Measurements from ENCODE around the gene SPECC1.

SPECC1 gene

DNA sequence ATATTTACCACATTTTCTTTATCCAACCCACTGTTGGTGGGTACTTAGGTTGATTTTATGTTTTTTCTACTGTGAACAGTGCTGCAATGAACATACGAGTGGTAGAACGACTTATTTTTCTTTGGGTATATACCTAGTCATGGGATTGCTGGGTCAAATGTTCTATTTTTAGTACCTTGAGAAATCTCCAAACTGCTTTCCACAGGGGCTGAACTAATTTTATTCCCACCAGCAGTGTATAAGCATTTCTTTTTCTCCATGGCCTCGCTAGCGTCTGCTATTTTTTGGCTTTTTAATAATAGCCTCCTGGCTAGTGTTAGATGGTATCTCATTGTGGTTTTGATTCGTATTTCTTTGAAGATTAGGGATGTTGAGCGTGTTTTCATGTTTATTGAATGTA lies 255.8 kb downstream of the SPECC1 start:
- DNase-seq, result no peak

DNA sequence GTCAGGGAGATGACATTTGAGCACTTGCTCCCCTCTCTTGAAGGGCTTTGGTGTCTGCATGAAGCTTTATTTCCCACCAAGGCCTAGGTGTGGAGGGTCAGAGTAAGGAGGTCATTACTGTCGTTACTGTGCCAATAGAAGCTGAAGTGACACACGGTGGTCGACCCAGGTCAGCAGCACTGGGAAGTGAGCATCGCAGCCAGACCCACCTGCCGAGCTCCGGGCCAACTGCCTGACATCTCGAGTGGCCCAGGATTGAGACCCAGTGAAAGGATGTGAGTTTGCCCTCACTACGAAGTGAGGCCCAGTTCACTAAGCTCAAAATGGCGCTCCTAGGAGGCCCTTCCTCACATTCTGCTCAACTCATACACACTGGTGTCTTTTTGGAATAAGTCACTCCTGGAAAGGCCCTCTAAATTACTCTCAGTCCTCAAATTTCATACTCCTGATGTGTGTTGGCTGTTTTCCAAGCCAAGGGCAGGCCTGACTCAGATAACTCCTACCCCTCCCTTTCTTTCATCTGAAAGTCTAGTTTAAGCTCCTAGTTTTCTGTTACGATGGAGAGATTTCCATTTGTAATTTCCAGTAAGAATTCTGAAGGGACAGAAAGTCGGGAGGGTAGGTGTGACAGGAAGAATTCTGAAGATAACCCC lies 257.8 kb downstream of the SPECC1 start:
- no peak for DNase-seq

DNA sequence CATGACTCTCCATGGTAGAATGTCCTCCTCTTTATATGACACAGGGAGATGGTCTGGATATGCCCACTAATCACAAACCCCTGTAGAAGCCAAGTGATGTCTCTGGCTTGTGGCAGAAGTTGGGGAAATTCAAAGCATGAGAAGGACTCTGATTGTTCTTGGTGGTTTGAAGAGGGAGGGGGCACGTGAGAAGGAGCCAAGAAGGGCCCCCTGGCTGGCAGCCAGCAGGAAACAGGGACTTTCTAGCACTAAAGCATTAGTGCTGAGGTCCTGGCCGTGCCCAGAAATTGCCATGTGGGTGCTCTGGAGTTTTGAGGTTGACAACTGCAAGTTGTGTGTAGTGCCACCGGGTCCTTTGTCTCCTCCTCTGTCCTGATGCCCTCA lies 258.3 kb downstream of the SPECC1 start:
- peak in 9 of 56 donors; percentile 11 to 41 (median 17) for DNase-seq

DNA sequence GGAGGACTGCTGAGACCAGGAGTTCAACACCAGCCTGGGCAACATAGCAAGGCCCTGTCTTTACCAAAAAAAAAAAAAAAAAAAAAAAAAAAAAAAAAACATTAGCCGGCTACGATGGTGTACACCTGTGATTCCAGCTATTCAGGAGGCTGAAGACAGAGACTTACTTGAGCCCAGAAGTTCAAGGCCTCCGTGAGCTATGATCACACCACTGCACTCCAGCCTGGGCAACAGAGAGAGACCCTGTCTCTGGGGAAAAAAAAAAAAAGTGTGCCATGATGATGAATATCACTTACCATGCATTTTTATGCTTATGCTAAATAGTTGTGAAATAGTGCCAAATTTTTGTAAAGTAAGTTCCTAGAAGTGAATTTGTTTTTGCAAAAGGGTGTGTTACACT lies 261.2 kb downstream of the SPECC1 start:
- no peak for DNase-seq

DNA sequence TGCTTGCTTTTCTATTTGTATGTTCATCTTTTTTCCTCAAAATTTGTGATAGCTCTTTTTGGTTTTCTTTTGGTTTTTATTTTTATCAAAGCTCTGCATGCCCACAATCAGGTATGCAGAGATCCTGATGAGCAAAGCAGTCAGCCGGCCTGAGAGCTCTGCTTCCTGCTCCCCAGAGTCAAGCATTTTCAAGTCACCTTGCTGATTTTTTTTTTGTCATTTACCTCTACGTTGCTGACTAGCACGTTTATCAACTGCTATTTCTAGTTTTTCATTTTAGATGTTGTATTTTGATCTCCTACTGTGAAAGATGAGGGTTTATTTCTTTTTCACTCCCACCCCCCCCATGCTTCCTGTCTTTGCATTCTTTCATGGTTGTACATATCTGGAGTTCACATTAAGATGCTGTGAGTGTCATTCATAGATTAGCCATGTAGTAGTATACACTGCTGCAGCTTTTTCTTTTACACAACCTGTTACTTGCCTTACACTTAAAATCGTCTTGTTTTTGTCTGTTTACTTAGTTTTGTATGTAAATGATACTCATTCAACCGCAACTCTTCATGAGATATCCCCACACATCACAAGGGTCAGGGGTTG lies 262.0 kb downstream of the SPECC1 start:
- DNase-seq, result no peak

DNA sequence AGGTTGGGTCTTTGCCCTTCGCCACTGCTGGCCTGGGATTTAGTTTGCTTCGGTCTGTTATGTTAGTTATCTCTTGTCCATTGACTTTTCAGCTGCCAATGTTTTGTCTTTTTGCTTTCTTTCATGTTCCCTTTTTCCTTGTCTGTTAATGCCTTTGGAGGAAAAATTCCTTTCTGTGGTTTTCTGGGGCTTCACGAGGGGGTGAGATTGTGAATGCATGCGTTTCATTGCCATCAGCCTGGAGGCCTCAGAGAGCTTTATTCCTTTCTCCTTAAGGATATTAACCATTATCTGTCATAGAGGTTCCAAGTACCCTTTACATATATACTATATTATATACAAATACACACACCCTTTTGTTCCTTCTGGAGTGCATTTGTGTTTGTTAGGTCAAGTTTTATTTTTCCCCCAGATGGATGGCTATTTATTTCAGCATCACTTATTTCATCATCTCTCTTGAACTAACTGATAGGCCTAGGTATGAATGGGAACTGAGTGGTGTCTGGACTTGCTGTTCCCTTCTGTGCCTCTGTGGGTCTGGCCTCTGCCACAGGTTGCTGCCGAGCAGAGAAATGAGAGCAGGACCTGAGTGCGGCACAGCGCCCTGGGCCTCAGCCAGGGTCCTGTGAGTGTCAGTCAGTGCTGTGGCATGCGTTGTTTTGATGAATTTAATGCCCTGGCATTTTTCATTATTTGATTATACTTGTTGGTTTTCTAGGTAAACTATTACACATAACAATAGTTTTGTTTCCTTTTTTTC lies 264.8 kb downstream of the SPECC1 start:
- no peak for DNase-seq

DNA sequence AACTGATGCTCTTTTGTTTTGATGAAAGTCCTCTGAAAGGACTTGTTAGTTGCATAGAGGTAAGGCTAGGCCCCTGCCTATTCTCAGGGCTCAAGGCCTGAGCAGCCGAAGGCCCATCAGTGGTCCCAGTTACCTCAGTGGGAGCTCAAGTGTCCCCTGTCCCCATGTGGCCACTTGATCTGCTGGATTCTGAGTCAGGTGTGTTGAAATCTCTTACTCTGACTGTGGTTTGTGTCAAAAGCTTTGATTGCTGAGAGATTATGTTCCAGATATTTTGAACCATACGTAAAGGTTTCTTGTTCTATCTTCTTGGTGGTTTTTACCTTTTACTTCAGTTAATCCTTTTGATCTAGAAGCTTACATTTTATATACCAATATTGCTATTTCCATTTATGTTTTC lies 266.5 kb downstream of the SPECC1 start:
- DNase-seq, result no peak

DNA sequence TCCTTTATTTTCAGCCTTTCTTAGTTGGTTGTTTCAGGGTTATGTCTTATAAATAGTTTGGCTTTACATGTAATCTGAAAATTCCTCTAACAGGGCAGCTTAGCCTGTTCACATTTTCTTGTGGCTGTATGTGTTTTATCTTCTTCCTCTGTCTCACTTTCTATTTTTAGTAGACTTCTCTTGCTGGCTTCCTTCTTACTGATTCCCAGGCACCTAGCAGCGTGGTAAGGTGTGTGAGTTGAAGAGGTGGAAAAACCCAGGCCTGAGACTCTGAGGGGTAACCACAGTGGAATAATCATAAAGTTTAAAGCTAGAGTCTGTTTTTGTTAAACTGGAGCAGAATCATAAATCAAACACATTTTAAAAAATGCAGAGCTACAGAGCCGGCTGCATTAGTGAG lies 267.3 kb downstream of the SPECC1 start:
- DNase-seq, result no peak

DNA sequence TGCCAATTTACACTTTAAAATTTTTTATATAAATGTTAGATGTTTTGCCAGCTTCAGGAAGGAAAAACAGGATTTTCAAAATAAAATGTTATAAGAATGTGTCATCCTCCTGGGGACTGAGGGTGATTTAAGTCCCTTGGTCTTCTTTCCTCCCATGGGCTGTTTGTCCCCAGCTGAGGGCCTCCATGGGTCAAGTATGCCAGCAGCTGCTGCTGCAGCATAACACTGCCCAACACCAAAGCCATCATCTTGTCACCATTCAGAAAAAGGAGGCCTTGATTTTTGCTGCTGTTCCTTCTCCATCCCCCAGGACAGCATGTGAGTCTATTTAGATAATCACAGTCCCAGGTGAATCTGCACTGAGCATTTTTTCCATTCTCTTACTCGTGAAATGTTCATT lies 269.6 kb downstream of the SPECC1 start:
- no peak for DNase-seq

DNA sequence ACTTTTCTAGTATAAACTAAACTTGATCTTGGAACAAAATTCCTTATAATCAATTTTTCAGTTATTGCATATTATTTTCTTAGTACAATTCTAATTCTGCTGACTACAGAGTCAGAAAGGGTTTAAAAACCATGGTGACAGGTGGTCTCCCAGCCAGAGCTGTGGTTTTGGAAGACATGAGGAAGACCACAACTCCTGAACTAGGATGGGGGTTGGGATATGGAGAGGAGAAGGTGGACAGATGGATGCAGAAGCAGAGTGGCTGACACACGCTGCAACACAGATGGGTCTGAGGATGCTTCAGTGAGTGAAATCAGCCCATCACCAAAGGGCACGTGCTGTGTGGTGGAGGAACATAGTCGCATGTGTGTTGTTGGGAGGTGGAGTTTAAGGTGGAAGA lies 270.5 kb downstream of the SPECC1 start:
- no peak for DNase-seq

DNA sequence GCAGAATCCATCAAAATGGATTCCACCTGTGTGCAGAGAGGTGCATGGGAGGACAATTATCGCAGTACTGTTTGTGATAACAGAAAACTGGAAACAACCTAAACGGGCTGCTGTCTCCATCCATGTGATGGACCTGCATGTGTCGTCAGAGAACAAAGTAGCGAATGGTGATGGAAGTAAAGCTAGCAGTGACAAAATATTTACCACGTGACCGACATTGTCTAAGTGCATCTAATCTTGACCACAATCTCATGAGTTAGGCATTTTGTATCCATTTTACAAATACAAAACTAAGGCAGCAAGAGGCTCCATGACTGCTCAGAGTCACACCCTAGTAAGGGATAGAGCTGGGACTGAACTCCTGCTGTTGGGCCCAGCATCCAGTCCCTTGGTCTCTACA lies 270.9 kb downstream of the SPECC1 start:
- DNase-seq, result no peak

DNA sequence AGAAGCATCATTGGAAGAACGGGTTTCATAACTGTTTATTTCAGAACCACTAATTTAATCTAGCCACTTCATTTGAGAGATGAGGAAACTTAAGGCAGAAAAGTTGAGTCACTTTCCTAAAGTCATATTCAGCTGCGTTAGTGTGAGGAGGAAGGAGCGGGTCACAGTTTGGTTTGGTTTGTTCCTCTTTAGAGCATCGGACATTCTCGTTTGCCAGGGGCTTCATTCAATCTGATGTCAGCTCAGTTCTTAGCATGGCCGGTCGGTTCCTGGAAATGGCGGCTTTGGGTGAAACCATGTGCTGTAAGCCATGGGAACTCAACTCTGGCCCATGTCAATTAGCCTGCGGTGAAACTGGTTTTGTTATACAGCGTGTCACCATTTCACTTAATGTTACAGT lies 271.7 kb downstream of the SPECC1 start:
- no peak for DNase-seq

DNA sequence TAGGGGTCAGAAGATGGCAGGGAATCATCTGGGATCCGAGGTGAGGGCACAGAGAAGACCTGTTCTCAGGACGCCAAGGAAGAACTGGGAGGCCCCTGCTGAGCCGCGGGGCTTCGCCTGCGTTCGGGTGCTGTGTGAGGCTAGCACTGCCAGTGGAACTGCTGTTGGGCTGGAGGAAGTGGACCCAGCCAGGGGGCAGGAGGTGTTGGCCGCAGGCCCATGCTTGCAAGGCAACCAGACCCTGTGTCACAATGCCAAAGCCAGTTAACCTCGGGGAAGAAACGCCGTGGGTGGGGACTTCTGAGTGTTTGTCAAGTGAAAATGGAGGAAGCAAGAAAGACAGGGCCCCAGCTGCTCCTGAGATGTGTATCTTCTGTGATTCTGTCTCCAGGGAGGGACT lies 272.7 kb downstream of the SPECC1 start:
- peak in 35 of 56 donors; percentile 13 to 73 (median 37) for DNase-seq

DNA sequence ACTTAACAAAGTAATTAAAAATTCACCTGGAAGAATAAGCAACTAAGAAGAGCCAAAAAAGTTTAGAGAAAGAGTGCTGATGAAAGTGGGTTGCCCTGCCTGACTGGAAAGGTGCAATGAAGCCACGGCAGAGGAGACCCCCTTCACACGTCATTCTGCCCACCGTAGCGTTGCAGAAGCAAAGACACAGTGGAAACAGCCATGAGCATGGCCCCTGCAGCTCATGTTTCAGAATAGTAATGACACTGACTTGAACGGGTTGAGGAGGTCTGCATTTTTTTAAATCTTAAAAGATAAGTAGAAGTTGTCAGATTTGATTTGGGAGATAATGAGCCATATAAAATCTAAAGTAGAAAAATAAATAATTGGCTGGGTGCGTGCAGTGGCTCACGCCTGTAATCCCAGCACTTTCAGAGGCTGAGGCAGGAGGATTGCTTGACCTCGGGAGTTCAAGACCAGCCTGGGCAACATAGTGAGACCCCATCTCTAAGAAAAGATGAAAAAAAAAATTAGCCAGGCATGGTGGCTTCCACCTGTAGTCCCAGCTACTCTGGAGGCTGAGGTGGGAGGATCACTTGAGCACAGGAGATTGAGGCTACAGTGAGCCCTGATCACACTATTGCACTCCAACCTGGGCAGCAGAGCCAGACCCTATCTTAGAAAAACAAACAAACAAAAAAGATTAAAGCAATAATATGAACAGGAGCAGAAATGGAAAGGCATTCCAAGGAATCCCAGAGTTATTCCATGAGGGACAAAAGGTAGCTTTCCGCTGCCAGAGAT lies 273.6 kb downstream of the SPECC1 start:
- DNase-seq, result no peak

DNA sequence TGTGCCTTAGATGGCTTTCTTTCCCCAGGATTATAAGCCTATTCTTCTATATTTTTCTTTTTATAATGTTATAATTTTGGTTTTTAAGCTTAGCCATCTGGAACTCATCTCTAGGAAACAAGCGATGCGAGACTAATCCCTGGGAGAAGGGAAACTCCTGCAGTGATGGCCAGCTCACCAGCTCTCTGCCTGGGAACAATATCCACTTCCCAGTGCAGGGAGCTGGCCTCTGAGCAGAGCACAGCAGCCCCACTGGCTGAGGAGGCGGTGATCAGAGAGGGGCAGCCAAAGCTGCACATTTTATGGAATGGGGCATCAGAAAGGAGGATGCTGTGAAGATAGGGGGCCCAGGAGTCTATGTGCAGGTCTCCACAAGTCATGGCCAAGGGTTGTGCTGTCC lies 274.9 kb downstream of the SPECC1 start:
- DNase-seq, result no peak

DNA sequence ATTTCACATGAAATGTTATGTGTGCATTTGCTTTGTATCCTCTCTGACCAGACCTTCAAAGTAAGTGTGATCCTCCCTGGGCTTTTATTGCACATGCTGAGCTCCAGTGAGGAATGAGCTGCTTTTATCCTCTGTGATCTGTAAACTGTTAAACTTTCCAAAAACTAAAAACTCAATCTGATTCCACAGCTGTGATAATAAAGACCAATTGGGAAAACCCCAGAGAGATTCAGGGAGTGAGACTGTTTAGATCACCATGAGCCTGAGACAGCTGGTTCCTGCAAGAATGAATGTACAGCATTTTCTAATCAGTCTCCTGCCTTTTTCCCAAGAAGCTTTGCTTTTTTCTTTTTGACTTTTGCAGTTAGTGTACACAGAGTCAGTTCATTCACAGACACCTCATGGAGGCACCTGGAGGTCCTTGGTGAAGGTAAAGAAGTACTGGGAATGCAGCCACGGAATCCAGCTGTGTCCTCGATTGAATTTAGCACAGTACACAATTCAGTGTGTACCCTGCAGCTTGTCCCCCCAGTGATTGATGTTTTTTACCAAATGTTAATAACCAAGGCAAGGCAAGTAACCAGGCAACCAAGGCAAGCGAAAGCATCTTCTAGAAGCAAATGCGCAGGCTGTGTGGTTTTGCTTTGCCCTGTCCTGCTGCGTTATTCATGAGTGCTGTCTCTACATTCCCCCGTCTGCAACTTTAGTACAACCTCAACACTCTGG lies 275.6 kb downstream of the SPECC1 start:
- no peak for DNase-seq

DNA sequence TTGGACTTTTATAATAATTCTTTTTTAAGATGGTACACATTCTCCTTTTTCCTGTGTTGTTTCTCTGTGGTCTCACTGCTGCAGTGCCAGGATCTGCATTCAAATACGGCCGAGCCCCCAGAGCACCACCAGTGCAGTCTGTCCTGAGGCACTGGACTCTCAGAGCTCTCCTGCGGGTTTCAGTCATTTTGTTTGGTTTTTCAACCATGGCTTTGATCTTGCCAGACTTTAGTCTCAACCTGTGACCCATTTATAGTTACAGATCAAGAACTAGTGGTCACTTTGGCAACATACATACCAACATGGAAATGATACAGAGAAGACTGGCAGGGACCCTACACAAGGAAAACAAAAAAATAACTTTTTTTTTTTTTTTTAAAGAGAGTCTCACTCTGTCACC lies 280.8 kb downstream of the SPECC1 start:
- DNase-seq, result no peak

DNA sequence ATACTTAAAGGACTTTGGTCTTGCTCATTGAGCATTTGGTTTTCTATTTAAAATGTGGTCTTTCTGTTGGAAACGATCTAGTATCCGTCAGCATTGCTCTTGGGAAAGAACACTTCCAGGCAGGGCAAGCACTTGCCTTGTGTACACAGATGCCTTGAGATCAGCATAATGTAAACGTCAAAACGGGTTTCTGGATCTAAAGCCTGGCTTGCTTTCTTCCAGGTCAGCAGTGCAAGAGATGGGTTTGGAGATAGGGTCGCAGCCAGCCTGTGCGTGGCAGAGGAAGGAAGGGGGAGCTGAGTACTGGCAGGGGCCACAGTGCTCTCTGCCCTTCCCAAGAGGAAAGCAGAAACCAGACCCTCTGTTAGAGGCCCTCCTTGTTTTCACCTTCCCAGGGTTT lies 282.7 kb downstream of the SPECC1 start:
- DNase-seq, result no peak

DNA sequence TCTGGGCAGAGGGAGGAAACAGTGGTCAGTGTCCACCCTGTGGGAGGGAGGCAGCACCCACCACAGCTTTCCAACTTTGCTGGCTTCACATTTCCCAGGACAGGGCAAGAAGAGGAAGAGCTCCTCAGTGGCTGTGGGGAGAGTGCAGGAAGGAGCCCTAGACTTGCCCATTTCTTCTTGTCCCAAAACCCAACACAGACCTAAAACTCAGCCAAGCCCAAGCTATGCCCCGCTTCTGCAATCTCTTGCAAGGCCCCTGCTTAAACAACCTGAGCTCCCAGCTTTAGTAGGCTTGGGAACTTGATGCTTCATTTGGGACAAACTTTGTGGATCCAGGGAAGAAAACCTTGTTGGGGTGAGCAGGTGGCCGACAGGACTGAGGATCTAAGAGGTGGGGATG lies 284.3 kb downstream of the SPECC1 start:
- no peak for DNase-seq

DNA sequence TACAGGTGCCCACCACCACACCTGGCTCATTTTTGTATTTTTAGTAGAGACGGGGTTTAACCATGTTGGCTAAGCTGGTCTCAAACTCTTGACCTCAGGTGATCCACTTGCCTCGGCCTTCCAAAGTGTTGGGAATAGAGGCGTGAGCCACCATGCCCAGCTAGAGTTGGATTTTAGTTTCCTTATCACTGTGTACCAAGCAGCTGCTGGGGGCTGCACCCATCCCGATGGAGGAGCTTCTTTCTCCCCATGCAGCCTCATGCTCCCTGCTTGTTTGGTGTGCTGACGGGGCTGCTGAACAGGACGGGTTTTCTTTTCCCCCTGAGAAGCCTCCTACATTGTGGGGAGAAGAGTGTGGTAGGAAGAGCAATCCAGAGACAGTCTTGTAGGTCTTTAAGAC lies 285.0 kb downstream of the SPECC1 start:
- no peak for DNase-seq

DNA sequence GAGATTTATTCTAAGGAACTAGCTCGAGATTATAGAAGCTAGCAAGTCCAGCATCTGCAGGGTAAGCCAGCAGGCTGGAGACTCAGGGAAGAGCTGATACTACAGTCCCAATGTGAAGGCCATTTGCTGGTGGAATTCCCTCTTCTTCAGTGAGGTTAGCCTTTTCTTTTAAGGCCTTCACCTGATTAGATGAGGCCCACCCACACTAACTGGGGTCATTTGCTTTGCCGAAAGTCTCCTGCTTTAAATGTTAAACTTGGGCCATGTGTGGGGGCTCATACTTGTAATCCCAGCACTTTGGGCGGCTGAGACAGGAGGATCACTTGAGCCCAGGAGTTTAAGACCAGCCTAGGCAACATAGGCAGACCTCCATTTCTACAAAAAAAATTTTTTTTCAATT lies 289.9 kb downstream of the SPECC1 start:
- DNase-seq, result no peak
